ENCODE data around the gene CLEC9A. TPM values are rescaled to one million over a fixed set of nuclear protein-coding genes. Genes with fewer than 3 reads are reported as not detected.

The CLEC9A gene
- polyA plus RNA-seq, 3 donors = 0.07 to 0.59 TPM; not detected in 1

DNA sequence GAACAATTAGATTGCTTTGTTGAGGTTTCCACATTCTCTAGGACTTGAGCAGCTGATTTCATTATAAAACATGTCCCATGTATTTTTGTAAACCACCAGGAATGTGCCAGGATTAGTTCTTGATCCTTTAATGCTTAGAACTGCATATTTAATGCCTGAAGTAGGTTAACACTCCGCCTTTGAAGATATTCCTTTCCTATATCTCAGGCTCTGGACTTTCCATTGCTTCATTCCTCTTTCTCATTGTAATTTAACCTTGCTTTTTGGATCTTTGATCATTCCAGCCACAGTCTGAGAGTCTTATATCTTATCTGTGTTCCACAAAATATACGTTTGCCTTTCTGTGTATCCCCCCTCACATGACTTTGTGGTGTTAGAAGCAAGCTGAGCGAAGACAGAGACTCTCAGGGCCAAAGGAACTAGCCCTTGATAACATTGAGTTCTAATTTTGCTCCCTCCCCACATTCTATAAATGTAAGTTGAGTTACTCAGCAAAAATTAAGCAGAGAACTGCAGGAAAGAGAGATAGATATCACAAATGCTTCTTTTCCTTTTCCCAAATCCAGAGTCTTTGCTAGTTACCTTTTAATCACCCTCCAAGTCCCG is 29.2 kb upstream of the CLEC9A start:
- Mint-ChIP-seq H3K9me3 (no peaks in the 10 kb centered on the region), H3K4me1 (peaks cover 10% of the 10 kb centered on the region), H3K27ac (no peak overlapping the region), H3K36me3 (peaks cover 20 to 23% of the 10 kb centered on the region in 2 donors), H3K27me3 (ENCODE audit: low read depth in 3 of 3) (no peaks in the 10 kb centered on the region), H3K4me3 (no peak overlapping the region)
- Histone ChIP-seq H2AFZ (ENCODE audit: insufficient read depth, low read depth, low read length, poor library complexity, severe bottlenecking) (no peak overlapping the region), H3K27ac (ENCODE audit: low read depth in 1 of 2, low read length in 2 of 2) (no peak overlapping the region), H3K4me2 (replicated peaks; ENCODE audit: extremely low read depth, low read length, poor library complexity, severe bottlenecking) (no peak overlapping the region), H3K27me3 (ENCODE audit: control insufficient read depth in 2 of 2, insufficient read depth in 2 of 2, low read length in 2 of 2) (no peaks in the 10 kb centered on the region), H3K4me1 (ENCODE audit: control insufficient read depth in 1 of 2, insufficient read depth in 2 of 2, low read length in 2 of 2) (peaks cover 0 to 6% of the 10 kb centered on the region in 2 donors), H3K79me2 (ENCODE audit: insufficient read depth, low read length) (no peaks in the 10 kb centered on the region), H3K9me3 (replicated peaks in 1 of 2; ENCODE audit: control insufficient read depth in 1 of 2, insufficient read depth in 1 of 2, low read length in 2 of 2) (no peaks in the 10 kb centered on the region), H3K36me3 (replicated peaks in 1 of 2; ENCODE audit: control insufficient read depth in 1 of 2, insufficient read depth in 2 of 2, low read length in 2 of 2) (peaks cover 0 to 10% of the 10 kb centered on the region in 2 donors), H3K9ac (ENCODE audit: insufficient read depth, low read length, poor library complexity, severe bottlenecking) (no peak overlapping the region), H3K4me3 (replicated peaks in 1 of 3; ENCODE audit: low read depth in 2 of 3, low read length in 3 of 3) (no peak overlapping the region), H4K20me1 (ENCODE audit: insufficient read depth, low read length) (no peaks in the 10 kb centered on the region)
- intact Hi-C loops (cut with micrococcal nuclease) = no loop called here
- WGBS (ENCODE audit: insufficient coverage) = 86% methylated on average over 1 of the region's 4 CpGs
- no peak for DNase-seq
- TF ChIP-seq, protein P1, sequence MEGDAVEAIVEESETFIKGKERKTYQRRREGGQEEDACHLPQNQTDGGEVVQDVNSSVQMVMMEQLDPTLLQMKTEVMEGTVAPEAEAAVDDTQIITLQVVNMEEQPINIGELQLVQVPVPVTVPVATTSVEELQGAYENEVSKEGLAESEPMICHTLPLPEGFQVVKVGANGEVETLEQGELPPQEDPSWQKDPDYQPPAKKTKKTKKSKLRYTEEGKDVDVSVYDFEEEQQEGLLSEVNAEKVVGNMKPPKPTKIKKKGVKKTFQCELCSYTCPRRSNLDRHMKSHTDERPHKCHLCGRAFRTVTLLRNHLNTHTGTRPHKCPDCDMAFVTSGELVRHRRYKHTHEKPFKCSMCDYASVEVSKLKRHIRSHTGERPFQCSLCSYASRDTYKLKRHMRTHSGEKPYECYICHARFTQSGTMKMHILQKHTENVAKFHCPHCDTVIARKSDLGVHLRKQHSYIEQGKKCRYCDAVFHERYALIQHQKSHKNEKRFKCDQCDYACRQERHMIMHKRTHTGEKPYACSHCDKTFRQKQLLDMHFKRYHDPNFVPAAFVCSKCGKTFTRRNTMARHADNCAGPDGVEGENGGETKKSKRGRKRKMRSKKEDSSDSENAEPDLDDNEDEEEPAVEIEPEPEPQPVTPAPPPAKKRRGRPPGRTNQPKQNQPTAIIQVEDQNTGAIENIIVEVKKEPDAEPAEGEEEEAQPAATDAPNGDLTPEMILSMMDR (IDR thresholded peaks at IDR 0.05) = no peak

DNA sequence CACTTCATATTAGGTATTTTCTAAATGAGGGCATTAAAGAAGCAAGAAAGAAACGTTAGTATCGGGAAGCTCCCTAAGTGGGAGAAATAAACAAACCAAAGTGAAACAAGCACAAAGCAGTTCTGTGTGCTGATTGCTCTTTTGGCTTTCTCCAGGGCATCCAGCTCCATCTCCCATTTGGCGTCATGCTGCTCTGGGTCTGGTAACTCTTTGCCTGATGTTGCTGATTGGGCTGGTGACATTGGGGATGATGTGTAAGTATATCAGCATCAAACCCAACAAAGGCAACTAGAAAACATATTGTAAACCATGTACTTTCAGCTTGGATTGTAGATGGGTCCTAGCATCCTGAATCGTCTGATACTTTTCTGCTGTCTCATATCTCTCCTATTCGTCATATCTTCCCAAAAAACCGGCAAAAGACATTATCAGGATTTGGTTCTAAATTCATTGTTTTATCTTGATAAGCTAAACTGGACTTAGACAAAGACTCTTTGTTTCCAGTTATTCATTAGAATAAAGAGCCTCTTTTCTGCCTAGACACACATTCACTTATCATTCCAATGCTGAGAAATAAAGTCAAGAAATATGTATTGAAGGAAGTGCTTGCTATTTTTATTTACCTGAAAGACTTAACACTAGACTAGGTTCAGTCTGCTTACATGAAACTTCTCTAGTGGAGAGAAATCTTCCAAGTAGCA is 17.7 kb upstream of the CLEC9A start:
- Histone ChIP-seq H3K27me3 (ENCODE audit: control insufficient read depth in 2 of 2, insufficient read depth in 2 of 2, low read length in 2 of 2) (no peaks in the 10 kb centered on the region), H3K9me3 (replicated peaks in 1 of 2; ENCODE audit: control insufficient read depth in 1 of 2, insufficient read depth in 1 of 2, low read length in 2 of 2) (no peaks in the 10 kb centered on the region), H3K27ac (ENCODE audit: low read depth in 1 of 2, low read length in 2 of 2) (no peak overlapping the region), H3K79me2 (ENCODE audit: insufficient read depth, low read length) (no peaks in the 10 kb centered on the region), H3K4me1 (ENCODE audit: control insufficient read depth in 1 of 2, insufficient read depth in 2 of 2, low read length in 2 of 2) (peaks cover 3 to 4% of the 10 kb centered on the region in 2 donors), H3K9ac (ENCODE audit: insufficient read depth, low read length, poor library complexity, severe bottlenecking) (no peak overlapping the region), H3K36me3 (replicated peaks in 1 of 2; ENCODE audit: control insufficient read depth in 1 of 2, insufficient read depth in 2 of 2, low read length in 2 of 2) (peaks cover 25 to 73% of the 10 kb centered on the region in 2 donors), H3K4me2 (replicated peaks; ENCODE audit: extremely low read depth, low read length, poor library complexity, severe bottlenecking) (no peak overlapping the region), H4K20me1 (ENCODE audit: insufficient read depth, low read length) (no peaks in the 10 kb centered on the region), H3K4me3 (replicated peaks in 1 of 3; ENCODE audit: low read depth in 2 of 3, low read length in 3 of 3) (no peak overlapping the region), H2AFZ (ENCODE audit: insufficient read depth, low read depth, low read length, poor library complexity, severe bottlenecking) (no peak overlapping the region)
- DNase-seq = no peak
- peaks cover 12% of the 10 kb centered on the region for H3K4me1 Mint-ChIP-seq
- intact Hi-C loops (cut with micrococcal nuclease) = no loop called here
- WGBS (ENCODE audit: insufficient coverage) = 100% methylated on average over 1 of the region's 6 CpGs
- peaks cover 58 to 68% of the 10 kb centered on the region in 2 donors for H3K36me3 Mint-ChIP-seq
- no peak overlapping the region for H3K4me3 Mint-ChIP-seq
- H3K27me3 Mint-ChIP-seq (ENCODE audit: low read depth in 3 of 3) = peaks cover 0 to 3% (median 0%) of the 10 kb centered on the region in 3 donors
- TF ChIP-seq, protein P1 (IDR thresholded peaks at IDR 0.05) = no peak
- H3K9me3 Mint-ChIP-seq = peaks cover 0 to 6% (median 3%) of the 10 kb centered on the region in 7 donors
- no peak overlapping the region for H3K27ac Mint-ChIP-seq
